Astrocyte (in vitro differentiated cells and primary cell): Measurements from ENCODE around the gene TUBG1. TPM values are rescaled to one million over a fixed set of nuclear protein-coding genes. Genes with fewer than 3 reads are reported as not detected.
A peak's percentile ranks its signal among the peaks of the same experiment; 100 is the strongest.

Source experiments
- DNase-seq: peaks from one replicate; pipeline ENCODE4 v3.0.0-alpha.2; 2010; ENCODE audit warnings: low read depth
- FAIRE-seq: peaks from 2 replicates; lab custom pipeline; 2011; peaks lifted over from hg19 to GRCh38; lab: Jason Lieb, UNC
- H2AFZ ChIP-seq: 2 replicates; pipeline ENCODE4 v1.6.0; 2012; ENCODE audit warnings: low read depth, low read length, inconsistent platforms
- H3K27ac ChIP-seq: 2 replicates; pipeline ENCODE4 v1.5.1; 2011; ENCODE audit warnings: low read depth, low read length, inconsistent platforms
- H3K27me3 ChIP-seq: 2 replicates; pipeline ENCODE4 v1.6.0; 2011; ENCODE audit warnings: low read length, inconsistent platforms; ENCODE audit not compliant: insufficient read depth
- H3K36me3 ChIP-seq: 2 replicates; pipeline ENCODE4 v1.5.1; 2011; ENCODE audit warnings: low read length, inconsistent platforms; ENCODE audit not compliant: insufficient read depth
- H3K4me1 ChIP-seq: 2 replicates; pipeline ENCODE4 v1.5.1; 2011; ENCODE audit warnings: low read length, inconsistent platforms; ENCODE audit not compliant: insufficient read depth
- H3K4me2 ChIP-seq: 2 replicates; pipeline ENCODE4 v1.6.0; 2012; ENCODE audit warnings: low read length, inconsistent platforms
- H3K4me3 ChIP-seq: 2 replicates; pipeline ENCODE4 v1.5.1; 2011; ENCODE audit warnings: low read depth, mild to moderate bottlenecking, low read length, inconsistent platforms; ENCODE audit not compliant: insufficient read depth
- H3K79me2 ChIP-seq: 2 replicates; pipeline ENCODE4 v1.6.0; 2012; ENCODE audit warnings: mild to moderate bottlenecking, low read length, inconsistent platforms; ENCODE audit not compliant: insufficient read depth
- H3K9ac ChIP-seq: 2 replicates; pipeline ENCODE4 v1.6.0; 2012; ENCODE audit warnings: mild to moderate bottlenecking, low read length, inconsistent platforms
- H3K9me3 ChIP-seq: 2 replicates; pipeline ENCODE4 v1.5.1; 2012; ENCODE audit warnings: low read depth, mild to moderate bottlenecking, low read length, inconsistent platforms; ENCODE audit not compliant: insufficient read depth
- H4K20me1 ChIP-seq: 2 replicates; pipeline ENCODE4 v1.6.0; 2012; ENCODE audit warnings: low read length, inconsistent platforms; ENCODE audit not compliant: insufficient read depth
- H3K27ac Mint-ChIP-seq: one replicate; pipeline ENCODE4 v1.8.0; 2021; ENCODE audit warnings: mild to moderate bottlenecking, mixed read lengths; ENCODE audit not compliant: unreplicated experiment
- H3K27me3 Mint-ChIP-seq: one replicate; pipeline ENCODE4 v1.8.0; 2021; ENCODE audit warnings: low read depth, mixed read lengths; ENCODE audit not compliant: unreplicated experiment
- H3K36me3 Mint-ChIP-seq: one replicate; pipeline ENCODE4 v1.8.0; 2021; ENCODE audit warnings: low read depth, mixed read lengths; ENCODE audit not compliant: unreplicated experiment
- H3K4me1 Mint-ChIP-seq: one replicate; pipeline ENCODE4 v1.8.0; 2021; ENCODE audit warnings: low read depth, mixed read lengths; ENCODE audit not compliant: unreplicated experiment
- H3K4me3 Mint-ChIP-seq: one replicate; pipeline ENCODE4 v1.8.0; 2021; ENCODE audit warnings: mild to moderate bottlenecking, moderate library complexity, mixed read lengths; ENCODE audit not compliant: unreplicated experiment
- H3K9me3 Mint-ChIP-seq: one replicate; pipeline ENCODE4 v1.8.0; 2021; ENCODE audit warnings: mild to moderate bottlenecking, mixed read lengths; ENCODE audit not compliant: unreplicated experiment
- EZH2 ChIP-seq: IDR thresholded peaks from 2 replicates; pipeline ENCODE4 v1.6.1; 2012; ENCODE audit warnings: mild to moderate bottlenecking, low read length, inconsistent platforms; ENCODE audit not compliant: insufficient read depth
- total RNA-seq: library from RNA; stranded (reverse); gene quantifications from 2 replicates; pipeline ENCODE4 v1.2.1, GENCODE V29; 2021
- TF ChIP-seq, protein P1 (sequence below): IDR thresholded peaks from 2 replicates; pipeline ENCODE4 v1.5.1; 2011; ENCODE audit warnings: low read depth, mild to moderate bottlenecking, inconsistent platforms, low read length, moderate library complexity; ENCODE audit not compliant: insufficient read depth

TUBG1 gene
- total RNA-seq, 1 donor from 2014 or later: 47.2 TPM

DNA sequence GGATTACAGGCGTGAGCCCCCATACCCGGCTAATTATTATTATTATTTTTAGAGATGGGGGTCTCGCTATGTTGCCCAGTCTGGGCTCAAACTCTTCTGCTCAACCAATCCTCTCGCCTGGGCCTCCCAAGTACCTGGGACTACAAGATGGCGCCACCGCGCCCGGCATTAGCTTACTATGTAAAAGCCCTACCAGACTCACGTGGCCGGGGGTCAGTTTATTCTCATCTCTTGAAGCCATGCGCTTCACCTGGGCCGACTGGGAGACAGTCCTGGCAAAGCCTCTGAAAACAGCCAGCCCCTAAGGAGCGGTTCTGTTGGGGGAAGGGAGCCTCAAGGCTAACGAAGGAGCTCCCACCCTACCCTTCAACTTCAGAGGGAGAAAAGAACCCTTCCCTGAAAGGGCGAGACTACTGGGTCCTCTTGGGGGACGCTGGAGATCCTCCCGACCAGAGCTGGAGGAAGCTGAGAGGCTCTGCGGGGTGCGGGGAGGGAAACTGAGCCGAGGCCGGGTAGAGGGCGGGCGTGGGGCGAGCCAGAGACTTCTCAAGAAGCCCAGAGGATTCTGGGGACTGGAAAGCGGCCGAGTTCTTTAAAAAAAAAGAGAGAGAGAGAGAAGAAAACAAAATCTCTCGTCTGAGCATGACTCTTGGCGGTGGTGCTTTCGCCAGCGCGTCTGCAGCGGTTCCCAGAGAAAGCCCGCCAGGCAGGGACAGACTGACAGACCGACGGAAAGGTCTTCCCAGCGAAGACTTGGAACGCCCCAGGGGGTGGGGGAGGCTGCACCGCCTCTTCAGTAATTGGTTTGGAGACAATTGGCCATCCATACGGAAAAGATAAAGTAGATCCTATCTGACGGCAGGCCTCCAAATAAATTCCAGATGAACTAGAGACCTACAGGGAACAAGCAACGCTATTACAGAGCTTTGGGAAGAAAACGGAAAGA lies 44.0 kb downstream of the TUBG1 start:
- FAIRE-seq (no peak), DNase-seq (peak; percentile 63)
- Mint-ChIP-seq H3K9me3 (peaks cover 3% of the 10 kb centered on the region), H3K4me1 (peaks cover 9% of the 10 kb centered on the region), H3K36me3 (no peaks in the 10 kb centered on the region), H3K4me3 (no peak overlapping the region), H3K27me3 (peaks cover 23% of the 10 kb centered on the region), H3K27ac (no peak overlapping the region)
- Histone ChIP-seq H3K27me3 (peaks cover 4% of the 10 kb centered on the region), H3K4me1 (peaks cover 10% of the 10 kb centered on the region), H4K20me1 (no peaks in the 10 kb centered on the region), H3K79me2 (no peaks in the 10 kb centered on the region), H3K4me3 (peak overlapping the region; percentile 41), H3K4me2 (peak overlapping the region; percentile 85), H3K9me3 (no peaks in the 10 kb centered on the region), H3K27ac (no peak overlapping the region), H2AFZ (peak overlapping the region; percentile 92), H3K9ac (peak overlapping the region; percentile 42), H3K36me3 (no peaks in the 10 kb centered on the region)
- no peak for TF ChIP-seq EZH2
- TF ChIP-seq, protein P1, sequence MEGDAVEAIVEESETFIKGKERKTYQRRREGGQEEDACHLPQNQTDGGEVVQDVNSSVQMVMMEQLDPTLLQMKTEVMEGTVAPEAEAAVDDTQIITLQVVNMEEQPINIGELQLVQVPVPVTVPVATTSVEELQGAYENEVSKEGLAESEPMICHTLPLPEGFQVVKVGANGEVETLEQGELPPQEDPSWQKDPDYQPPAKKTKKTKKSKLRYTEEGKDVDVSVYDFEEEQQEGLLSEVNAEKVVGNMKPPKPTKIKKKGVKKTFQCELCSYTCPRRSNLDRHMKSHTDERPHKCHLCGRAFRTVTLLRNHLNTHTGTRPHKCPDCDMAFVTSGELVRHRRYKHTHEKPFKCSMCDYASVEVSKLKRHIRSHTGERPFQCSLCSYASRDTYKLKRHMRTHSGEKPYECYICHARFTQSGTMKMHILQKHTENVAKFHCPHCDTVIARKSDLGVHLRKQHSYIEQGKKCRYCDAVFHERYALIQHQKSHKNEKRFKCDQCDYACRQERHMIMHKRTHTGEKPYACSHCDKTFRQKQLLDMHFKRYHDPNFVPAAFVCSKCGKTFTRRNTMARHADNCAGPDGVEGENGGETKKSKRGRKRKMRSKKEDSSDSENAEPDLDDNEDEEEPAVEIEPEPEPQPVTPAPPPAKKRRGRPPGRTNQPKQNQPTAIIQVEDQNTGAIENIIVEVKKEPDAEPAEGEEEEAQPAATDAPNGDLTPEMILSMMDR: no peak

DNA sequence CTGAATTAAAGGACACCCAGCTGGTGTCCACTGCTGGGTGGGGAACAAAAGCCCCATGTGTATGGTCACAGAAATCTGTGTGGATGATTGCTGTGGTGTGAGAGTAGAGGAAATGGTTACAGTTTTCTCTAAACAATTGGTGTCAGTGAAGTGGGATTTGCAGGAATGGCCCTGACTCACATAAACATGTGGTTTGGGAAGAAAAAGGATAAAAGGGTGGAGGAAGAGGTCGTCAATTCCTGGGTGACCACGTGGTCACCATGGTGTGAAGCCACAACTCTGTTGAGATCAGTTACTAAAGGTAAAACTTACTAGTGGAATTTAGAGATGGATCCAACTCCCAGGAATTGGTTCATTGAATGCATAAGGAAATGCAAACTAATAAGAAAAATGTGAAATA lies 46.0 kb downstream of the TUBG1 start:
- Mint-ChIP-seq H3K36me3 (no peaks in the 10 kb centered on the region), H3K27ac (no peak overlapping the region), H3K4me3 (peak overlapping the region; percentile 61), H3K27me3 (peaks cover 19% of the 10 kb centered on the region), H3K4me1 (peaks cover 13% of the 10 kb centered on the region), H3K9me3 (peaks cover 3% of the 10 kb centered on the region)
- peak; percentile 86 for DNase-seq
- FAIRE-seq: no peak
- Histone ChIP-seq H3K36me3 (no peaks in the 10 kb centered on the region), H2AFZ (no peak overlapping the region), H3K27me3 (peaks cover 3% of the 10 kb centered on the region), H3K4me2 (peak overlapping the region; percentile 21), H3K79me2 (no peaks in the 10 kb centered on the region), H4K20me1 (peaks cover 3% of the 10 kb centered on the region), H3K4me1 (peaks cover 19% of the 10 kb centered on the region), H3K9ac (no peak overlapping the region), H3K4me3 (no peak overlapping the region), H3K9me3 (no peaks in the 10 kb centered on the region), H3K27ac (no peak overlapping the region)
- TF ChIP-seq EZH2: no peak
- TF ChIP-seq, protein P1: no peak
